Activated T-cell treated with anti-CD3 and anti-CD28 coated beads for 1 hour (primary cell): Measurements from ENCODE around the gene LRRC75A.
"Not testable (repeated sequence)": the region's sequence is repeated elsewhere in the genome, so short reads cannot be mapped to it uniquely, and the experiment has no call there.

ENCODE experiments used
- DNase-seq: peaks from one replicate; pipeline ENCODE4 v3.0.0-alpha.2; 2020; ENCODE audit warnings: low read depth

LRRC75A gene

DNA sequence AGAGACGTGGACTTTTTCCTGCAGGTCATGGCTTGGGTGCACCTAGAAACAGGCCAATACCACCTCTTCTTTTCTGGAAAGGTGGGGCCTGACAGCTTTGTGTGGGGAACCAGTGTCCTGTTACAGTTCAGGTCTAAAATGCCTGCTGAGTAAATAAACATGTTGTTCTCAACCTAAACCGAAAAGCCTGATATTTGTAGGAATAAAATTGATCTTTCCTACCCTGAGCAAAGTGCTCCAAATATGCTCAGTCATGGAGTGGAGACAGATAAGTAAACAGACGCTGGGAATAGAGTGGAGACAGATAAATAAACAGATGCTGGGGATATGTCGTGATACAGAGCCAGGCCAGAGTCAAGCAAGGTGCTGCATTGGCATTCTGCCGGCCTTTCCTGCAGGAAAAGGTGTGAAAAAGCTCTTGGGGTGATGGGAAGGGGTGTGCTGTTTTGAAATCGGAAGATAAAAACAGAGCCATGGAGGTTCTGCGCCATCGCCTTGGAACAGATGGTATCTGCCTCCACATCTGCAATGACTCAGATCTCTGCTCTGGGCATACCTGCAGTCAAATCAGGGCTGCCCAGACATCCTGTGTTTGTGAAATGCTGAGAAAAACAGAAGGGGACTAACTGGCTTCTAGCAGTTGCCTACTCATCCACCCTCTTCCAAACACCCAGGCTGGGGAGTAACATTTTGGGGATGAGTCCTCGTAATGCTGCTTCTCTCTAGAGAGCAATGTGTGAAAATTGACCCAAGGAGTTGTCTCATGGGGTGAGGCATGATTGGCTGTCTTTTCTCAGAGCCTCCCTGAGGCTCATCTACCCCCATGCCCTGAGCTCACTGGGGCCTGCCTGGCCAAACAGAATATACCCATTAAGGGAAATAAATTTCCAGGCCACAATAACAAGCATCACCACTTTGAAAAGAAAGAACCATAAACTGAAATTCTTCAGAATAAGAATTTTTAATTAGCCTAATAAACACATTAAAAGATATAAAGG is 93.4 kb downstream of the LRRC75A start:
- no peak for DNase-seq

DNA sequence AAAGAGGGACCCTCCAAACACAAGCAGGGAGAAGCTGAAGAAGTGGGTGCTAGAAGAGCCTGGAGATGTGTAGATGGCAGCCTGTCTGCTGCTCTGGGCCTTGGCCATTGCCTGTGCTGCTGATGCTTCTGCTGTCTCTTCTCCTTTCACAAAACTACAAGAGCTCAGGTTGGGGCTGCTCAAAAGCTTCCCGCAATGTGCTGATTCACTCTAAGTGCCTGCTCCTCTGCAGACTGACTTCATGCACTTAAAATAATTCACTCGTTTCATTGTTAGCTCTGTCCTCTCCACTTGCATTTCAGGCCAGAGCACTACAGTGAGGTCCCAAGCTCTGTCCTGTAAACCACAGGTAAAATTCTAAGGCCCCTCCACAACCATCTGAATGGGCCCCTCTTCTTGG is 95.3 kb downstream of the LRRC75A start:
- not testable (repeated sequence) for DNase-seq

DNA sequence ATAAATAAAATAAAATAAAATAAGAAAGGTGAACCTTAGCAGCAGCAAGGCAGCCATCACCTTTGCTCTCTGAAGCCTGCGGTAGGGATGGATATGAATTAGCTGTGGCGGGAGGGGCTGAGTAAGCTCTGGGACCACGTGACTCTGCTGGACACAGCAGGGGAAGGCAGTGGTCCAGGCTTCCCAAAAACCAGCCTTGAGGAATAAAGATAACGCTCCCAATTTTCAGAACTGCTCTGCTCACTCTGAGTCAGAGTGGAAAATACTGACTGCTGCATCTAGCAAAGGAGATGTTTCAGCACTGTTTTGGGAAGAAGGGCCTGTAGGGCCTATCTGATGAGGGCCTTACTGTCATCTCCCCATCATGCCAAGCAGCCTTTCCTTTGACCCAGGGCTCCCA is 96.1 kb downstream of the LRRC75A start:
- DNase-seq = not testable (repeated sequence)

DNA sequence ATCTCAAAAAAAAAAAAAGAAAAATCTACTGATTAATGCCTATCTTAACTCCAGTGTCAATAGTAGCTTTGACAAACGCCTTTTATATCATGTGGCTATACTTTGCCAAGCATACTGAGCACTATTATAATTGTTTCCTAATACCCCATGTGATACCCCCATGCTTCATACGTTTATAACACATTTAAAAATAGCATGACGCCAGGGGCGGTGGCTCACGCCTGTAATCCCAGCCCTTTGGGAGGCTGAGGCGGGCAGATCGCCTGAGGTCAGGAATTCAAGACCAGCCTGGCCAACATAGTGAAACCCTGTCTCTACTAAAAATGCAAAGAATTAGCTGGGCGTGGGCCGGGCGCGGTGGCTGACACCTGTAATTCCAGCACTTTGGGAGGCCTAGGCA is 99.5 kb downstream of the LRRC75A start:
- DNase-seq = not testable (repeated sequence)
